Left kidney (tissue), 2 donors: ENCODE data around the gene GALNT14. TPM values are rescaled to one million over a fixed set of nuclear protein-coding genes. Genes with fewer than 3 reads are reported as not detected.

Experiments used
- DNase-seq: peaks from one replicate; pipeline ENCODE4 v3.0.0-alpha.2; 2013
- polyA plus RNA-seq: library from polyadenylated mRNA; unstranded; fragments of 120-200 nt; gene quantifications from one replicate; pipeline ENCODE4 v1.2.1, GENCODE V29; 2013; ENCODE audit not compliant: insufficient read length

GALNT14 gene
- polyA plus RNA-seq, 1 donor: 47.6 TPM

DNA sequence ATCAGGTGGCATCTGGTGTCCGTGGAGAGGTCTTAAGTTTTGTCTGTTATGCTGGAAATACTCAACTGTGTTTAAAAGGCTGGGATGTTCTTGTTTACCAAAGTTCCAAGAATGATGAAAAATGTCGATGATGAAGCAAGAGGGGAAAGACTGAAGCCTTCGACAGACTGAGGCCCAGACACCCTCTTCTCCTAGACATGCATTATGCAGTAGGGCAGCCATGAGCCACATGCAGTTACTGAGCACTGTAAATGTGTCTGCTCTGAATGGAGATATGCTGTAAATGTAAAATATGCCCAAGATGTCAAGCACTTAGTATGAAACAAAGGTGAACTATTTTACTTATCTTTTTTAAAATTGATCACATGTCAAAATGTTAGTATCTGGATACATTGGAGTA, 163.1 kb downstream of the GALNT14 start:
- DNase-seq: no peak

DNA sequence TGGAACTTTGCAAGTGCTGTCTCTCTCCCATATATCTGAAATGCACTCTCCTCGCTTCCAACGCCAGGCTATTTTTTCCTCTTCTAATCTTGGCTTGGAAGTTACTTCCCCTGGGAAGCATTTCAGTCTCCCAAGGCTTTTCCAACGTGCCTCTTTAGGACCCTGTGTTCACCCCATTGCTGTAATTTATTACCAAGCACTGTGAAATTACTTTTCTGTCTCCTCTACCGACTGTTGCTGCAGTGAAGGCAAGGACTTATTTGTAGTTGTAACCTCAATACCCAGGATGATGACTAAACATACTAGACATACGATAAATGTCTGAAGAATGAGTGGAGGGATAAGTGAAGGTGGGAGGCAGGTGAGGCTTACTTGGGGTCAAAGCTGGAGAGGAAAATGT, 163.7 kb downstream of the GALNT14 start:
- DNase-seq: no peak

- DNase-seq: no peak
Measured at GRCh38 chr2:30974092-30974491, 164.1 kb downstream of the GALNT14 start.

GRCh38 chr2:30971231-30972025, 166.8 kb downstream of the GALNT14 start:
- no peak for DNase-seq

DNA sequence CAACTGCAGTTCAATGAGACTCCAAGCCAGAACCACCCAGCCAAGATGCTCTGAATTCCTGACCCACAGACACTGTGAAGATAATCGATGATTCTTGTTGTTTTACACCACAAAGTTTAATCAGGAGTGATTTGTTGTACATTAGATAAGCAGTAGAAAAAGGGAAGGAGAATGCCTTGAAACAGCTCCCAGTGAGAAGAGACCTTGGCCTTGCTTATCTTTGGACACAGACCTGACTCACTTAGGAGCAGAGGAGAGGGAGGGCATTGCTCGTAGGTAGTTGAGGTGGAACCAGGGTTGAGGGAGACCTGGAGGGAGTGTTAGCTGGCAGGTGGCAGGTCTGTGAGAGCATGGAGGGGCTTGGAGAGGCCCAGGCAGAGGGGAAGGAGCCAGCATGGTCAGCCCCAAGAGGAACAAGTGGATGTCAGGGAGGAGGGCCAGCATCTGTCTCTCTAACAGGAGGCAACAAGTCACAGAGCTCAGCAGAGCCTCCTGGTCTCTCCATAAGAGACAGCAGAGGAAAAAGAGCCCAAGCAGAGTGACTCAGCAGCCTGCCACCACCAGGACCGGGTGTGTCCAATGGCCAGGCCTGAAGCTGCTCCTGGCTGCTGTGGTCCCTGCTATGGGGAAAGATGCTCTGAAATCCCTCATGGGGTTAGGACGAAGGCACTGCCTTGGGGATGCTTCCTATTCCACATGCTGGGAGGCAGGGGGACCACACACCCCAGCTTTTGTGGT, 169.4 kb downstream of the GALNT14 start:
- no peak for DNase-seq

DNA sequence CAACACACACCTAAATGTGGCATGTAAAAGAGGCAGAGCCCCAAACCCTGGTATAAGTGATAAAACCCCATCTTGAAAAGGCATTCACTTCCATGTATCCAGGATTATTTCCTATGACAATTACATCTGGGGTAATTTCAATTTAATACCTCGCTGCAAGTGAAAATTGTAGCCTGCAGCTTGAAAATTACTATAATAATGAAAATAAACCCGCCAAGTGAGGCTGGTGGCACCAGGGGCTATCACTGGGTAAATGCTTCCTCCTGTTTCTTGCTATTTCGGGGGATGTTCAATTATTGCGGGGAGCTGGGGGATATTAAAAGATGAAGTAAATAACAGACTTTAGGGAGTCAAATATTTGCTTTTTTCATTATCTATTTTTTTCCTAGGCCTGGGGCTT, 171.5 kb downstream of the GALNT14 start:
- no peak for DNase-seq

DNA sequence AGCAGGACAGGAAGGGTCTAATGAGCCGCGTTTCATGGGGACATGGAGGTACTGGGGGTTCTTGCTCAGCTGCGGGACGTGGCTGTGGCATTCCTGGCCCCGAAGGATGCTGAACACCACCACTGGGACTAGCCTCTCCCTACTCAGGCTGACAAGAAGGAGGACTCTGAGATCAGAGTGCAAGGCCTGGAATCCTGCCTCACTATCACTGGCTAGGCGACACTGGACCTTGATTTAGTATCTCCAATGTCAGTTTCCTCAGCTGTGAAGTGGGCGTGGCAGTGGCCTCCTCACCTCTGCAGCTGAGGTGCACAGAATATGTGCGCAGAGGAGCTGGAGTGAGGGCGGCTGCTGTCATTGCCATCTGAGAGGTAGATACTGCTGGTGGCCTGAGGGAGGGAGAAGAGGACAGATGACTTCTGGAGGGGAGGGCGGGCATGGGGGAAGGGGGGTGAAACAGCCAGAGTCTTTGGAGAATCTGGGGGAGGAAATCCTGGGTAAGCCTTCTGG, 173.2 kb downstream of the GALNT14 start:
- DNase-seq: no peak

- DNase-seq: no peak
Measured at GRCh38 chr2:30964334-30965005, 173.8 kb downstream of the GALNT14 start.

- no peak for DNase-seq
Measured at GRCh38 chr2:30963184-30963583, 175.1 kb downstream of the GALNT14 start.

DNA sequence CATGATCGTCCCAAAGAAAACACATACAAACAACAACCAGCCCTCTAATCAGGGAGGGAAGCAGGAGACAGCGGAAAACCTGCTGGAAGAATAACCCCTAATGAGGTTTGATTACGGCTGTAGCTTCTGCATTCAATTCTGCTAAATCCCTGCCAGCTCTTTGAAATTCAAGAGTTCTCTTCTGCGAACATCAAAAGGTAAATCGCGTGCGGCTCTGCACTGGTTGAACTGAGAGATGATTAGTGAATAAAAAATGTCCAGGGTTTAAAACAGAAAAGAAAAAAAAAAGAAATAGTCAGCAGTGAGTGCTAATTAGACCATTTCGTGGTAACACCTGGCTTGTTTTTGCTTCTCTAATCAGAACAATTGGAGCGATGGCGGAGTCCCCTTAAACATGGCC, 178.0 kb downstream of the GALNT14 start:
- DNase-seq: no peak

GRCh38 chr2:30959653-30960052, 178.6 kb downstream of the GALNT14 start:
- DNase-seq: no peak

DNA sequence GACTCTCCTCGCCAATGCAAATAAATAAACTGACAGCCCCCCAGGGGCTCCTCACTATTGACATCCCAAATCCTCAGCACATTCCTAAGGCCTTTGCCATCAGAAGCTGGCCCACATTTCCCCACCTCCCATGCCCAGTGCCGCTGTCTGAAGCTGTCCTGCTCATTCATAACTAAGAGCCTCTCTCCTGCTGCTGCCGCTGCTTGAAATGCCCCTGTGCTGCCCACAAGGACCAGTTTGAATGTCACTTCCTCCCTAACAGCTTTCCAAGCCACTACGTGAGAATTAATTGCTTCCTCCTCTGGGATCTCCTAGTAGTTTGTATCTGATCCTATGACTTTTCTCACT, 179.3 kb downstream of the GALNT14 start:
- no peak for DNase-seq

GRCh38 chr2:30958193-30958917, 179.9 kb downstream of the GALNT14 start:
- no peak for DNase-seq

DNA sequence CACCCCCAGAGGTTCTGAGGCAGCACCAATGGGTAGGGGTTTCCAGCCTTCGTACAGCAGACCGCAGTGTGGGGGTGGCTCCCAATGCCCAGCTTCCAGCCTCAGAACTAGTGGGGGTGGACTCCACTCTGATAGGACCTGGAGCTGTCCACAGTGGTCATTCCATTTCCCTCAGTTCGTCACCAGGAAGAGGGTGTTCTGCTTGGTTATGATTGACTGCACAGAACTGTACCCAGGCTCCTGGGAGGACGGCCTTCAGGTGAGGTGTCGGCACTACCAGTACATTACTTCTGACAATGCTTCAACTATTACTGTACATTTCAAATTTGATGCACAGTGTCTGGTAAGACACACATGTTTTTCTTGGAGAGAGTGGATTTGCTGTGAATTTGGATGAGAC, 180.6 kb downstream of the GALNT14 start:
- DNase-seq: no peak

GRCh38 chr2:30956995-30957394, 181.2 kb downstream of the GALNT14 start:
- no peak for DNase-seq

GRCh38 chr2:30955516-30956132, 182.6 kb downstream of the GALNT14 start:
- DNase-seq: no peak

DNA sequence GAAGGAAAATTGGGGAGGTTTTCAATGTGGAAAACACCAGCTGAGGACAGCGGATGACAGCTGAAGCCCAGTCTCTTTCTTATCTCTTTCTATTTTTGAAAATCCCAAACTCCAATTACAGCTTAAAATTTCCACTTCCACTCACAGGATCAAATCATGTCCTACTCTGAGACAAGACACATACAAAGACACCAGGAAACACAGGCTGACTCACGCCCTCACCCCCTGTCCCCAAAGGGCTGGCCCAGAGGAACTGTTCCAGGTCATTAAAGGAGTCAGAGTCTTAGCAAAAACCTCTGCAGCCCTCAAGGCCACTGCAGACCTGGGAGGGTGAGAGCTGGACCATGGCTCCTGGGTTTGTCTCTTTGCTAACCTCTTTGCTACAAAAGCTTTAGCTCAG, 187.9 kb downstream of the GALNT14 start:
- DNase-seq: no peak

DNA sequence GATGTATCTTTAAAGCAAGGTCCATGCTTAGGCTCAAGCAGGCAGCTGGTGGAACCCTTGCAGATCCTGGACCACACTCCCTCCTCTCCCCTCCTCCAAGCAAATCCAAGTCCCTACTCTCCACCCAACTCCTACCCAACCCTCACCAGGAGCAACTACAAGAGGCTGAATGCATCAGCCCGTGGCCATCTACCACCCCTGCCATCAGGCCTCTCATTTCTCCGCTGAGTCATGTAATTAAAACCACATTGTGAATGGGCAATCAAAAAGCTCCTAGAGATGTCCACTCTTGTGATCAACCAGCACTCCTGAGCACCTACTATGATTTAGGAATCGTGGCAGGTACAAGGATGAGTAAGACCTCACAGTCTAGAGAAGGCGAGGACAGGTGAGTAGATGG, 188.8 kb downstream of the GALNT14 start:
- DNase-seq: no peak

- DNase-seq: no peak
Measured at GRCh38 chr2:30948857-30949256, 189.4 kb downstream of the GALNT14 start.

DNA sequence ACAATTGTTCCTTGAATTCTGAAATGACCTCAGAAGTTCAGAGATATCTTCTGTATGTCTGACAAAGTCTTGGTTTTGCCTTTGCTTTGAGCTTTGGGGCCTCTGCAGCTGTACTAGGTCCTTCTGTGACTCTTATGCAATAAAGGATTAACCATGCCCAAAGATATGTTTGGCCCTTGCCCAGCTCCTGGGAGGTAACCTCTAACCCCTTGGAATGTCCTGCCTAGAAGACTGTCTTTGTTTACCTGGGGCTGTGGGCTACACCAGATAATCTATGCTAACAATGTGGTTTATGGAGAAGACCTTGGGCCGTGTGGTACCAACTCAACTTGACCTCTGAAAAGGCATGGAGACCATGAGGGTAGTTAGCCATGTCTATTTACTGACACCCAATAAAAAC, 190.1 kb downstream of the GALNT14 start:
- no peak for DNase-seq

DNA sequence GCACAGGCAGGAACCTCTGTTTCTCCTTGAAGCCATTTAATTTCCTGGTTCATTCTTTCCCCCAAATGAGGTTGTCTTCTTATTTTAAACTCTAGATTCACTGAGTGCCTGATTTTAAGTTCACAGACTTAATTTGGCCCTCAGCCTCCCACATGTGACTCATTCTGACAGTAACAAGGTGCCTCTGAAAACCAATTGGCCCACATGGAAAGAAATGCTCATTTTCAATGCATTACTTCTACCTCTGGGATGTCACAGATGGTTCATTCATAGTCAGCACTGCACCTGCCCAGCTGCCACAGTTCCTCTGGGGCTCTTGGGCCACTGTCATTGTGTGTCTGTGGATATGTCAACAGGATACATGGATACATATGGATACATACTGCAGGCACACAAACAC, 190.6 kb downstream of the GALNT14 start:
- DNase-seq: no peak

- DNase-seq: no peak
Measured at GRCh38 chr2:30942419-30942818, 195.8 kb downstream of the GALNT14 start.
